Effector memory CD8-positive, alpha-beta T cell (primary cell): ENCODE results near the gene REXO1.

Experiments used
- ATAC-seq: fragments of 150-1000 bp; cut with Tn5 transposase; replicated peaks from 2 replicates; pipeline ENCODE4 v1.10.0; 2021; ENCODE audit warnings: mild to moderate bottlenecking, moderate library complexity
- DNase-seq, 3 experiments: peaks; one replicate each; pipeline ENCODE4 v3.0.0; 2021
- H3K27ac Mint-ChIP-seq, 2 donors: one replicate each; pipeline ENCODE4 v1.8.0; 2022; ENCODE audit warnings: mild to moderate bottlenecking in 2 of 2, mixed read lengths in 2 of 2, moderate library complexity in 2 of 2
- H3K27me3 Mint-ChIP-seq, 2 donors: one replicate each; pipeline ENCODE4 v1.8.0; 2022; ENCODE audit warnings: mixed read lengths in 2 of 2
- H3K36me3 Mint-ChIP-seq: one replicate; pipeline ENCODE4 v1.8.0; 2022; ENCODE audit warnings: mild to moderate bottlenecking, moderate library complexity, mixed read lengths; ENCODE audit not compliant: insufficient read depth
- H3K4me1 Mint-ChIP-seq, 2 donors: one replicate each; pipeline ENCODE4 v1.8.0; 2022; ENCODE audit warnings: low read depth in 2 of 2, mixed read lengths in 2 of 2
- H3K4me3 Mint-ChIP-seq, 2 donors: one replicate each; pipeline ENCODE4 v1.8.0; 2022; ENCODE audit warnings: mild to moderate bottlenecking in 2 of 2, mixed read lengths in 2 of 2, moderate library complexity in 2 of 2
- H3K9me3 Mint-ChIP-seq, 2 donors: one replicate each; pipeline ENCODE4 v1.8.0; 2022; ENCODE audit warnings: mixed read lengths in 2 of 2

Gene REXO1

GRCh38 chr19:1794424-1795172 lies 53.7 kb downstream of the REXO1 start:
- H3K36me3 Mint-ChIP-seq, result peaks cover 4% of the 10 kb centered on the region
- peaks cover 3% of the 10 kb centered on the region in 2 donors for H3K4me1 Mint-ChIP-seq
- H3K4me3 Mint-ChIP-seq, result no peak overlapping the region
- no peak overlapping the region for H3K27ac Mint-ChIP-seq
- DNase-seq, result no peak
- no peak for ATAC-seq
- H3K9me3 Mint-ChIP-seq, result no peaks in the 10 kb centered on the region
- peaks cover 4 to 26% of the 10 kb centered on the region in 2 donors for H3K27me3 Mint-ChIP-seq

- no peaks in the 10 kb centered on the region for H3K9me3 Mint-ChIP-seq
- peaks cover 4% of the 10 kb centered on the region for H3K36me3 Mint-ChIP-seq
- no peak for ATAC-seq
- no peak overlapping the region for H3K27ac Mint-ChIP-seq
- H3K4me3 Mint-ChIP-seq, result no peak overlapping the region
- peaks cover 3% of the 10 kb centered on the region in 2 donors for H3K4me1 Mint-ChIP-seq
- no peak for DNase-seq
- peaks cover 4 to 44% of the 10 kb centered on the region in 2 donors for H3K27me3 Mint-ChIP-seq
These were observed 56.4 kb downstream of the REXO1 start for GRCh38 chr19:1791879-1792278.

- ATAC-seq (no peak), DNase-seq (no peak)
- H3K4me3 Mint-ChIP-seq, result no peak overlapping the region
- peaks cover 6 to 51% of the 10 kb centered on the region in 2 donors for H3K27me3 Mint-ChIP-seq
- peaks cover 4% of the 10 kb centered on the region for H3K36me3 Mint-ChIP-seq
- peaks cover 0 to under 1% of the 10 kb centered on the region in 2 donors for H3K4me1 Mint-ChIP-seq
- no peaks in the 10 kb centered on the region for H3K9me3 Mint-ChIP-seq
- no peak overlapping the region for H3K27ac Mint-ChIP-seq
These were observed 58.1 kb downstream of the REXO1 start for GRCh38 chr19:1790054-1790792.

- H3K27me3 Mint-ChIP-seq, result peaks cover 6 to 53% of the 10 kb centered on the region in 2 donors
- no peak for DNase-seq
- H3K27ac Mint-ChIP-seq, result no peak overlapping the region
- no peak overlapping the region for H3K4me3 Mint-ChIP-seq
- no peak for ATAC-seq
- H3K4me1 Mint-ChIP-seq, result no peaks in the 10 kb centered on the region
- H3K9me3 Mint-ChIP-seq, result no peaks in the 10 kb centered on the region
- peaks cover 3% of the 10 kb centered on the region for H3K36me3 Mint-ChIP-seq
These were observed 58.8 kb downstream of the REXO1 start for GRCh38 chr19:1789261-1790041.

- ATAC-seq, result no peak
These were observed 61.2 kb downstream of the REXO1 start for GRCh38 chr19:1787116-1787515.

GRCh38 chr19:1786668-1787067 lies 61.6 kb downstream of the REXO1 start:
- peaks cover 21 to 71% of the 10 kb centered on the region in 2 donors for H3K27me3 Mint-ChIP-seq
- no peaks in the 10 kb centered on the region for H3K4me1 Mint-ChIP-seq
- no peak overlapping the region for H3K4me3 Mint-ChIP-seq
- no peak for ATAC-seq
- no peaks in the 10 kb centered on the region for H3K36me3 Mint-ChIP-seq
- no peak overlapping the region for H3K27ac Mint-ChIP-seq
- no peak for DNase-seq
- no peaks in the 10 kb centered on the region for H3K9me3 Mint-ChIP-seq

More at GRCh38 chr19:1787116-1787515, 61.2 kb downstream of the REXO1 start:
- no peaks in the 10 kb centered on the region for H3K36me3 Mint-ChIP-seq
- H3K4me3 Mint-ChIP-seq, result no peak overlapping the region
- no peaks in the 10 kb centered on the region for H3K9me3 Mint-ChIP-seq
- no peak for DNase-seq
- no peaks in the 10 kb centered on the region for H3K4me1 Mint-ChIP-seq
- no peak overlapping the region for H3K27ac Mint-ChIP-seq
- H3K27me3 Mint-ChIP-seq, result peaks cover 20 to 71% of the 10 kb centered on the region in 2 donors

GRCh38 chr19:1785310-1785709 lies 63.0 kb downstream of the REXO1 start:
- DNase-seq, result no peak
- Mint-ChIP-seq H3K27ac (no peak overlapping the region), H3K4me1 (no peaks in the 10 kb centered on the region), H3K4me3 (no peak overlapping the region), H3K9me3 (no peaks in the 10 kb centered on the region), H3K36me3 (no peaks in the 10 kb centered on the region), H3K27me3 (peaks cover 30 to 78% of the 10 kb centered on the region in 2 donors)
- no peak for ATAC-seq

- H3K4me1 Mint-ChIP-seq, result peaks cover 0 to 2% of the 10 kb centered on the region in 2 donors
- no peak overlapping the region for H3K27ac Mint-ChIP-seq
- H3K36me3 Mint-ChIP-seq, result no peaks in the 10 kb centered on the region
- DNase-seq (no peak), ATAC-seq (no peak)
- H3K4me3 Mint-ChIP-seq, result no peak overlapping the region
- H3K27me3 Mint-ChIP-seq, result peaks cover 42 to 87% of the 10 kb centered on the region in 2 donors
- no peaks in the 10 kb centered on the region for H3K9me3 Mint-ChIP-seq
These were observed 64.4 kb downstream of the REXO1 start for GRCh38 chr19:1783874-1784273.

- Mint-ChIP-seq H3K27ac (no peak overlapping the region), H3K4me3 (no peak overlapping the region), H3K27me3 (peaks cover 47 to 87% of the 10 kb centered on the region in 2 donors), H3K4me1 (peaks cover 0 to 2% of the 10 kb centered on the region in 2 donors), H3K36me3 (no peaks in the 10 kb centered on the region), H3K9me3 (no peaks in the 10 kb centered on the region)
- DNase-seq (no peak), ATAC-seq (no peak)
These were observed 64.9 kb downstream of the REXO1 start for GRCh38 chr19:1783354-1783753.

- no peak for DNase-seq
- H3K4me1 Mint-ChIP-seq, result peaks cover 0 to 2% of the 10 kb centered on the region in 2 donors
These were observed 65.8 kb downstream of the REXO1 start for GRCh38 chr19:1782521-1782920.

GRCh38 chr19:1780272-1780958 lies 67.9 kb downstream of the REXO1 start:
- peaks cover 56 to 86% of the 10 kb centered on the region in 2 donors for H3K27me3 Mint-ChIP-seq
- no peaks in the 10 kb centered on the region for H3K9me3 Mint-ChIP-seq
- ATAC-seq (no peak), DNase-seq (no peak)
- no peak overlapping the region for H3K4me3 Mint-ChIP-seq
- no peaks in the 10 kb centered on the region for H3K36me3 Mint-ChIP-seq
- H3K4me1 Mint-ChIP-seq, result peaks cover 0 to 2% of the 10 kb centered on the region in 2 donors
- no peak overlapping the region for H3K27ac Mint-ChIP-seq

More at GRCh38 chr19:1782521-1782920, 65.8 kb downstream of the REXO1 start:
- no peak overlapping the region for H3K4me3 Mint-ChIP-seq
- ATAC-seq, result no peak
- H3K36me3 Mint-ChIP-seq, result no peaks in the 10 kb centered on the region
- H3K27me3 Mint-ChIP-seq, result peaks cover 51 to 92% of the 10 kb centered on the region in 2 donors
- H3K27ac Mint-ChIP-seq, result no peak overlapping the region
- H3K9me3 Mint-ChIP-seq, result no peaks in the 10 kb centered on the region

- H3K4me3 Mint-ChIP-seq, result no peak overlapping the region
- DNase-seq, result no peak
- no peak for ATAC-seq
- H3K36me3 Mint-ChIP-seq, result no peaks in the 10 kb centered on the region
- peaks cover 56 to 82% of the 10 kb centered on the region in 2 donors for H3K27me3 Mint-ChIP-seq
- H3K9me3 Mint-ChIP-seq, result no peaks in the 10 kb centered on the region
- no peak overlapping the region for H3K27ac Mint-ChIP-seq
- peaks cover 0 to 2% of the 10 kb centered on the region in 2 donors for H3K4me1 Mint-ChIP-seq
These were observed 68.7 kb downstream of the REXO1 start for GRCh38 chr19:1779574-1779973.

GRCh38 chr19:1777149-1777548 lies 71.1 kb downstream of the REXO1 start:
- Mint-ChIP-seq H3K4me3 (no peak overlapping the region), H3K4me1 (peaks cover 0 to 2% of the 10 kb centered on the region in 2 donors), H3K27me3 (peaks cover 63 to 82% of the 10 kb centered on the region in 2 donors), H3K9me3 (no peaks in the 10 kb centered on the region), H3K36me3 (no peaks in the 10 kb centered on the region), H3K27ac (no peak overlapping the region)
- DNase-seq (no peak), ATAC-seq (no peak)
